Kidney capillary endothelial cell (primary cell): ENCODE measurements around the gene CSRP1.
"Not testable (repeated sequence)": the region's sequence is repeated elsewhere in the genome, so short reads cannot be mapped to it uniquely, and the experiment has no call there.

Source experiments
- DNase-seq: peaks from one replicate; pipeline ENCODE4 v3.0.0-alpha.2; 2018; ENCODE audit warnings: low spot score

The CSRP1 gene

DNA sequence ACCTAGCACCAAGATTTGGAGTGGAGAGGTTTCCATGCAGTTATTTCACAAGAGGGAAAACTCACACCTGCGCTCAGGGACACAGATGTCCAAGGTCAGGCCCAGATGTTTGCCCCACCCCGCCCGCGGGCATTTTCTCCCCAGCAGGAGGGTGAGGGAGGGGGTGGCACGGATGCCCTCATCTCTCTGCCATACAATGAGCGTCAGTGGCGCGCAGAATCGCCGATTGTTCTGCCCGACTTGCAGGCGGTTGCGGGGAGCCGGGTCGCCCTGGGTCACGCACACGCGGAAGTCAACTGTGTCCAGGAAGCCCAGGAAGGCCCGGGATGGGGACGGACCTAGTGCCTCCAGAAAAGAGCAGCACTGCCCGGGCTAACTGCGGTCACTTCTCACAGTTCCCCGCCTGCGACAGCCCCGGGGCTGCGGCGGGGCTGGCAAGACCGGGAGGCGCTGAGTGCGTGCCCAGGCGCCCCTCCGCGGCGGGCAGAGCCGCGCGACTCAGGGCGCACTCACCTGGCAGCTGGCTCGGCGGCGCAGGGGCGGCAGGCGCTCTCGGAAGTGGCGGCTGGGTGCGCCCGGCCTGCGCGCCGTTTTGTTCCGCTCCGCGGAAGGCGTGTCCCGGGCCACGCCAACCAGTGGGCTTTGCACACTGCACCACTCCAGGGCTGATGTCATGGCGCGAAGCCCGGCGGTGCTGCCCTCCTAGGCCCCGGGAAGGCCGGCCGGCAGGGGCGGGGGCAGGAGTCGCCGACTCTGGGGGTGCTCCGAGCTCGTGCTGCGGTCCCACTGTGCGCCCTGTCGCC is at the start of gene CSRP1:
CSRP1 (minus strand) TSS at position 567 of the 803 bp plus-strand sequence. CDS start 10,820 bp downstream, outside the sequence.
- peak; percentile 67 for DNase-seq

DNA sequence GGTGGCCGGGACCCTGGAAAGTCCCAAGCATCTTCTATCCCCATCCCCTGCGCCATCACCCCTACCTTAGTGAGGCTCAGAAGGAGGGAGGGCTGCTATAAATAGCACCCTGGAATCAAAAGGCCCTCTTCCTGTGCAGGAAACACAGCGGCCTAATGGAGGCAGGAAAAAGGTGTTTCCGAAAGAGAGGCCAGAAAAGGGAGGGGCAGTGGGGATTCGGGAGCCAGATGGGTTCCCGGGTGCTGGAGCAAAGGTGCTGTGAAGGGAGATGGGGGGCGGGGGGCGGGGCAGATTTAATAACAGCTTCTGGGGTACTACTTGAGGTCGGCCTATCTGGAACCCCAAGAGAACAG is 48.6 kb upstream of the CSRP1 start:
- DNase-seq, result no peak

DNA sequence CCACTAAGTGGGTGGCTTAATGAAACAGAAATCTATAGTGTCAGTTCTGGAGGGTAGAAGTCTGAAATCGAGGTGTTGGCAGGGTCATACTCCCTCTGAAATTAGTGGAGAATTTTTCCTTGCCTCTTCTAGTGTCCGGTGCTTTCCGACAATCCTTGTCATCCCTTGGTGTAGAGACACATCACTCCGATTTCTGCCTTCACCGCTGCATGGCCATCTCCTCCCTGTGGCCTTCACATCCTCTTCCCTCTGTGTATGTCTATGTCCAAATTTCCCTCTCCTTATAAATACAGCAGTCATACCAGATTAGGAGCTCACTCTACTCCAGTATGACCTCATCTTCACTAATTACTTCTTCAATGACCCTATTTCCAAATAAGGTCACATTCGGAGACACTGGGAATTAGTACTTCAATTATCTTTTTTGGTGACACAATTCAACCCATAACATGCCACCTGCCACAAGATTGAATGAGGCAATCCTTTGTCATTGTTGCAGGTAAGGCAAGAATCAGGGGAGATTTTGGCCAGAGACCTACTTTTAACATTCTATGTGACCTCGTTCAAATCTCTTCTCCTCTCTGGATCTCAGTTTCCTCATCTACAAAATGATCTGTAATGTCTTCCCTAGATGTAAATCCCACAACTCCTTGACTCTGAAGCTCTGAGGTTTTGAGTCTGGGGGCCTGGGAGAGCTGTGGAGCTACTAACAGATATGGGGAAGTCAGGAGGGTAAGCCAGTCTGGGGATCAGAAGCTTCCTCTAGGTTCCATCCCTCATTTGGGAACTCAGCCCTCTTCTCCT is 48.1 kb upstream of the CSRP1 start:
- no peak for DNase-seq

DNA sequence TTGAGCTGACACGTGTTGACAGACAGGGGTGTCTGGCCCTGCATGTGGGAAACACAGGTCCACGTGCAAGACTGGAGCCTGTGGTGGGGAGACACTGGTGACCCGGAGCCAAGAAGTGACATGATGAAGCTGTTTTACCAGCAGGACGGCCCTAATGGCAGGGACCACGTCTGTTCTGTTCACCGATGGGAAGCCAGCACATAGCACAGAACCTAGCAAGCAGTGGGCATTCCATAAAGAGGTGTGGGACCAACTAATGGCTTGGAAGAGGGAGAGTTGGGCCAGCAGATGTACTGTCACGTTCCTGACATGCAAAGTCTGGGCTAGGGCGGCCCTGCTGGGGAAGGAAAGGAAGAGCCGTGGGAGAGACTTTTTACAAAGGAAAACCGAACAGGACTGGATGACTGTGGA is 47.3 kb upstream of the CSRP1 start:
- DNase-seq, result no peak

DNA sequence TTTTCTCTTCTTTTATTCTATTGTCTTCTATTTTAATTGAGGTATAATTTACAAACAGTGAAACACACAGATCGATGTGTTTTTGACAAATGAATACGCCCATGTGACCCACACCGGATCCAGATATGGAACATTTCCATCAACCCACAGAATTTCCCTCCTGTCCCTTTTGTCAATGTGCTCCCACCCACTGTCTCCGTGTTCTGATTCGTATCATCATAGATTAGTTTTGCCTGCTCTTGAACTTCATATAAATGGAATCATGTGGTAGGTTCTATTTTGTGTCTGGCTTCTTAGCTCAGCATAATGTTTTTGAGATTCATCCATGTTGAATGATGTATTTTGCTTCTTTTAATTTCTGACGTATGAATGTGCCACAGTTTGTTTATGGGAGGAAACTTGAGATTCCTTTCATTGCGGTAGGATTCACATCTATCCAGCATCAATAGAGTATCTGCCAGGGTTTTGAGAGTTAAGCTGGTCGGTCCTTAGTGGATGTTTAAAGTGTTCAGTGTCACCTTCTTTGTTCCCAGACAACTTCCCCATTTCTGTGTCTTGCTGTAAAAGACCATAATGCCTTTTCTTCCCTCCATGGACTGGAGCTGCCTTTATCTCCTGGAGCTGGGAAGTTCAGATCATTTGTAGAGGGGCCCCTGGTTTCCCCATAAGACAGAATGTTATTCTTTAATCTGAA is 46.7 kb upstream of the CSRP1 start:
- no peak for DNase-seq

DNA sequence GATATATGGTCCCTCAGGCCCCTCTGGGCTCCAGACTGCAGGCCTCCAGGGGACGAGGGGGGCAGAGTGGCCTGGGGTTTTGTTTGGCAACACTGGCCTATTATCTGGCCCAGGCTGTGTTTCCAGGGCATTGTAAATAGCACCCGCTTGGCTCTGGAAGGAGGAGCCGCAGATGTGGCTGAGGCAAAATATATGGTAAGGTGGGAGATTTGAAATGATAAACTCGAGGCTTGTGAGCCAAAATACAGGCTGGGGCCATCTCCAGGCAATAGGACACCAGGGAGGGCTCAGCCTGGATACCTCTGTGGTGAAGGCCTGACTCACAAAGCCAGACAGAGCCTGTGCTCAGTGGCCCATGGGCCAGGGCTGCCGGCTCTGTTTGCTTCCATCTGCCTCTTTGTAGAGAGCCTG is 46.0 kb upstream of the CSRP1 start:
- no peak for DNase-seq

DNA sequence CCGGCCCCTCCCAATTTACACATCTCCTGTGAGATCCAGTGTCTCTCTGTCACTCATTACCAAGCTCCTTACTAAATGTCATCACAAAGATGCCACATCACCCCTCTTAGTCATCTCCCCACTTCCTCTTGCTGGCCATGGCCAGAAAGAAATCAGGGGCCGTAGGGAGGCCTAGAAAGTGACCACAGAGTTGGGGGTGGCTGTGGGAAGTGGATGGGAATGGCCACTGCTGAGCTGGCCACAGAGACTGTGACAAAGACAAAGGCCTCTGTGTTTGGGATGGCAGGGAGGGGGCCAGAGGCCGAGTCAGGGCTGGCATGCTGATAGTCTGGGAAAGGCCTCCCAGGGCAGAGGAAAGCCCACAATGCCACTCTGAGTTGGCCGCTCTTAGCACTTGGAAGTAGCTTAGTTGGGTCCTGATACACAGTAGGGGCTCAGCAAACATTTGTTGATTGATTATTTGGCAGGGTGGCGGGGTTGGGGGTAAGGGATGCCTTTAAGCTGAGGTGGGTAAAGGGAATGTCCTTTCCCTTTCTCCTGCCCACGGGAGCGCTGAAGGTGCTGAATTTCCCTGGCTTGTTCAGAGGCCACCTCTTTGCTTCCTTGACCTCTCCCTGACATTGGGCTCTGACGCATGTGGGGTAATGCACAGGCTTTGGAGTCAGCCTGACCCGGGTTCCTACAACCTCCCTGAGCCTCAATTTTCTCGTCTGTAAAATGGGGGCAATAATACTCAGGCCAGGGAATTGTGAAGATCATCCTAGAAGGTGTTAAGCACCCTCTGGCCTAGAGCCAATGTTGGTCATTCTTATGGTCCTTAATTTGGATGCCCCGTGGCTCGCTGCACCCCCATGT is 45.2 kb upstream of the CSRP1 start:
- peak; percentile 88 for DNase-seq

DNA sequence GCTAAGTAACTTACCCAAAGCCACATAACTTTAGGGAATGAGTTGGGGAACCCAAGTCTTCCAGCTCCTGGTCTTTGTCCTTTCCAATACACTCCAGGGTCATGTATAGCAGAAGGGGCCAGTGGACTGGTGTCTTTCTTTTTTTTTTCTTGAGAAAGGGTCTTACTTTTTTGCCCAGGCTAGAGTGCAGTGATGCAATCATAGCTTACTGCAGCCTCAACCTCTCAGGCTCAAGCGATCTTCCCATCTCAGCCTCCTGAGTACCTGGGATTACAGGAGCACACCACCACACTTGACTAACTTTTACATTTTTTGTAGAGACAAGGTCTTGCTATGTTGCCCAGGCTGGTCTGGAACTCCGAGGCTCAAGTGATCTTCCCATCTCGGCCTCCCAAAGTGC is 44.2 kb upstream of the CSRP1 start:
- DNase-seq, result no peak

DNA sequence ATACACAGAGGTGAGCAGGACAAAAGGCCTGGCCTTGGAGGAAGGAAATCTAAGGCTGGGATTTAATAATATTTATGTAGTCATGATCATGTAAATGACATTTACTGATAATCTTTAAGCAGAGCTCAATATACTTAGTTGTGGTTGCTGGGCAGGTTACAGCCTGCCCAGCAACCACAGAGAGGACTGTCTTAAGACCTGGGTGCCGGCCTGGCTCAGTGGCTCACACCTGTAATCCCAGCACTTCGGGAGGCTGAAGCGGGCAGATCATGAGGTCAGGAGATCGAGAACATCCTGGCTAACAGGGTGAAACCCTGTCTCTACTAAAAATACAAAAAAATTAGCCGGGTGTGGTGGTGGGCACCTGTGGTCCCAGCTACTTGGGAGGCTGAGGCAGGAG is 42.6 kb upstream of the CSRP1 start:
- not testable (repeated sequence) for DNase-seq

DNA sequence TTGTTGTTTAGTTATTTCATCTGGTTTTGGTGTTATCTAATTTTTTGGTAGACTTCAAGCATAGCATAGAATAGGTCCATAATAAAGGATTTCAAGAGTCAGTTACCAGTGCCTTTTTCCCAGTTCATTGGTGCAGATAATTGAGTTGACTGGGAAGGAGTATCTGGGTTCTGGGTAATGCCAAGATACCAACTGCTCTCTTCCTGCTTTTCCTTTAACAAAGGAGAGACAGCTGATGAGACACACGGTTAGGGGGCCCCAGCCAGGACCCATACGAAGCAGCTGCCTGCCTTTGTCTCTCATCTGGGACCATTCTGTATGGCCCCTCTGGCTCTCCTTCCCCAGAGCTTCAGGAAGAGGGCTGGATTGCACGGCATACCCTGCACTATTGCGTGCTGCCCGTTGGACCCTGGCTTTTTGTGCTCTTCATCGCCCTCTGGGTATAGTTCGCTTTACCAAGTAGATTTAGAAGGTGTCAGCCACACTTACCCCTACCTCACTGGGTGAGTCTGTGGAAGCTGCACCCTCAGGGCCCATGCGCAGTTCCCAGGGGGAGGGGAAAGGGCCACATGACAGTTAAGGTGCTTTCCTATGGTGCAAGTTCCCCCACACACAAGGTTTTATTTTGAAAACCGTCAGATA is 39.0 kb upstream of the CSRP1 start:
- DNase-seq, result no peak

DNA sequence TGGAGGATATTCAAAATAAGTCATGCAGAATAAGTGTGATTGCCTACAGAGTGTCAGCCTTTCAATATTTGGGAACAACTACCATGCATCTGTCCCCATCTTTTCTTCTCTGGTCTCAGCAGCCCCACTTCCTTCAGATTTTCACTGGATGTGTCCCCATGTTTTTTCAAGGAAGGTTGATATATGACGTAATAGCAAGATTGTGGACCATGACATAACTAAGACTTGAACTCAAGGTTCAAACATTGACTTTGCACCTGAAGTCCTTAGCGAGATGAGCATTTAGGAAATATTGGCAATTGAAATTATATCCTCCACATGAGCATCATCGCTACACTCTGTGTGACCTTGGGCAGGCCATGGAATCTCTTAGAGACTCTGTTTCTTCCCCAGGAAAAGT is 37.8 kb upstream of the CSRP1 start:
- DNase-seq, result no peak

DNA sequence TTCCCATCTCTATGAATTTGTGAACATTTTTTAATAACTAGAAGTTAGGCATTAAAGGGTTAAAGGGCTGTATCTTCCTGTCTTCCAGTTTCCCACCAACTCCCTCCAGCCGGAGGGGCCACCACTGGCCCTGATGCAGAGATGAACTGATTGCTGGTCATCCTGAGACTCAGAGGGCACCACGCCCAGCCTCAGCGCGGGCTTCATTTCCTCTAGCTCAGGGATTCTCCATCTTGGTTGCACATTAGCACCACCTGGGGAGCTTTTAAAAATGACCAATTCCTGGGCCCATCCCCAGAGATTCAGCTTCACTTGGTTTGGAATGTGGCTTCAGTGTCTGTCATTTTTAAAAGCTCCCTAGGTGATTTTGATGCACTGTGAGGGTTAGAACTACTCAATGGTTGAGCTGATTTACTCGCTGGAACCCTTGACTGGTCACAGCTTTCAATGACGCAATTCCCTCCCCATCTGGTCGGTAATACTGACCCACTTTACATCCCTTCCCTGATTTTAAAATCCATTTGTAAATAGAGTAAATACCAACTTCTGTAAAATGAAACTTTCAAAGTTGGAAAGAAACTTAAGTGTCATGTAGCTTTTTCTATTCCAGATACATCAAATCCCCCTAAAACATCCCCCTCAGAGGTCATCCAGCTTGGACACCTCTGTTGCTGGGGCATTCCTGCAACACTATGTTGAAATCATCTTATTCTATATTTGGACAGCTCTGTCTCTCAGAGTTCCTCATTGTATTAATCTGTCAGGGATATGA is 37.1 kb upstream of the CSRP1 start:
- no peak for DNase-seq

DNA sequence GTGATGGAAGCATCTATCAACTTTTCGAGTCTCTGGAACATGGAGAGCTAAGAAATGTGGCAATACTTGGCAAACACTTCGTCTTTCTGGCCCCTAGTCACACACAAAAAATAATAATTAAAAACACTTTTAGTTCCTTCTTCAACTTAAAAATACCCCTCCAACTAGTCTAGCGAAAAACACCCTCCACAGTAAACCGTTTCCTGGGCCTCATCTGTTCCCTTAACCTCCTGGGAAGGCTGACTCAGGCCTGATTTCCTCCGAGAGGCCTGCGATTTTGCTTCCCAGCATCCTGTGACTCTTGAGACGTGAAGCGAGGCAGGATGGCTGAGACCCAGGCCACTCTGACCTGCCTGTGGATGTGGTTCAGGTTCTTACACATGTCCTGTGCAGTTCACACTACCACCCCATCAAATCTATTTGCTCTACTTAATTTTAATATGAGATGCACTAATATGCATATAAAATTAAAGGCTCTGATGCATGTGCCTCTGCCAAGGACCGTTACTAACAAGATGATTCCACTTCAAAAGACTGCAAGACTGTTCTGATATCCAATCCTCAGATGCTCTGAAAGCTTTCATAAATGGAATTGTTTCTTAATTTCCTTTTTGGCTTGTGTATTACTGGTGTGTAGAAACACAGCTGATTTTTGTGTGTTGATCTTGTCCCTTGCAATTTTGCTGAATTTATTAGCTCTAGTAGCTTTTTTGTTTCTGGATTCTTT is 35.5 kb upstream of the CSRP1 start:
- peak; percentile 83 for DNase-seq

DNA sequence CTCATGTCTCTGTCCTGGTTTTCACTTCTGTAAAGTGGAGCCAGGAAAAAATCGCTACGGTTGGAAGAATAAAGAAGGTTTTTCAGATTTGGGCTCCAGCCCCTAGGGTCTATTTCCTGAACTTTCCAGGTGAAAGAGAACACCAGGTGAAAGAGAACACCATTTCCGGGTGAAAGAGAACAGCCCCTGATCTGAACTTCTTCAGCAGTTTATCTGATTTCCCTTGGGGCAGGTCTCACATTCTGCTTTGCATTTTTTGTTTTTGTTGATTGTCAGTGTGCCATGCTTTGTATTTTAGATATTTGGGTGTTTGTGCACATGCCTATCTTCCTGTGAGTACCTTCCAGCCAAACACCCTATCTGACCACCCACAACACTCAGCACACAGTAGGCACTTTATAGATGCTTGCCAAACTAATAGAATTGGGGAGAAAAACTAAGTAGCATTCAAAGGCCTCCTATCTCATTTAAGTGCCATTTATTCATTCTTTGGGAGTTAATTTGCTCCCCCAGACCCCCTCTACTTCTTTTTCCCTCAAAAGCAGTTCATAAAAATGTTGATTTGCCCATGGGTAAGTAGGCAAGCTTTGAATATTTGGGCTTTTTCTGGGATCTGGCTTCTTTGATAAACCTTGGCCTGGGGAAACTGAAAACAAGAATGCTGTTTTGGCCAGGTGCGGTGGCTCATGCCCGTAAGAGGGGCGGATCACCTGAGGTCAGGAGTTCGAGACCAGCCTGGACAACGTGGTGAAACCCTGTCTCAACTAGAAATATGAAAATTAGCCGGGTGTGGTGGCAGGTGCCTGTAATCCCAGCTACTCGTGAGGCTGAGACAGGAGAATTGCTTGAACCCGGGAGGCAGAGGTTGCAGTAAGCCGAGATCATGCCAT is 34.2 kb upstream of the CSRP1 start:
- DNase-seq, result no peak

DNA sequence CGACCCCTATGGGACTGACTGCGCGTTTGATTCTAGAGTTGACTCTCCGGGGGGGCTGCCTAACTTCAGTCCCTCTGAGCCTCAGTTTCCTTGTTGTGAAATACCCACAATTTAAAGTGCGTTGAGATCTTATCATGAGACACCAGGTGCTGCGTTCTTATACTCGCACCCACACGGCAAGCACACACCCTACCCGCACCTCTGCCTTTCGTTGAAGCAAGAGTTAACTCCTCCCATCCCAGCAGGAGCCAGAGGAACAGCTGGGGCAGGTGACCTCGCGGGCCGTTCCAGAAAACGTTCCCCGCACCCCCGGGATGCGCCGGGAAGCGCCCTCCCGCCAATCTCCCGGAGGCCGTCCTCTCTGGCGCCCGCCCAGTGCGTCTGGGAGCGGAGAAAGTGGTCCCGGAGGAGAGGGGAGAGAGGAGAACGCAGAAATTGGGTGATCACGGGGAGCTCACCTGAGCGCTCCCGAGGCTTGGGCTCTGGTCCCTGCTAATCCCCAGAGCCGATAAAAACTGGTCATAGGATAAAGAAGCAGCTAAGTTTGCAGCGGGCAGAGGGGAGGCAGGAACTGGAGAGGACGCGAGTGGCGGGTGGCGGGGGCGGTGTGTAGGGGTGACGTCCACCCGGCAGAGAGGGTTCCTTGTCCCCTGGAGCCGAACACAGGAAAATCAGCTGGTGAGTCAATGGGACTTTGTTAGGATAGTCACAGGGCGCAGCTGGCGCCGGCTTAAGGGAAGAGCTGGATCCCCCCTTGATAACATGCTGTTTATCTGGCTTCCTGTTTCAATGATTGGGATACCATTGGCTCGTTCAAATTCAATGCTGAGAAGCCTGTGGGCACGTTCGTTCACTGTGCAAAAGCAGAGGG is 32.9 kb upstream of the CSRP1 start:
- peak; percentile 96 for DNase-seq

DNA sequence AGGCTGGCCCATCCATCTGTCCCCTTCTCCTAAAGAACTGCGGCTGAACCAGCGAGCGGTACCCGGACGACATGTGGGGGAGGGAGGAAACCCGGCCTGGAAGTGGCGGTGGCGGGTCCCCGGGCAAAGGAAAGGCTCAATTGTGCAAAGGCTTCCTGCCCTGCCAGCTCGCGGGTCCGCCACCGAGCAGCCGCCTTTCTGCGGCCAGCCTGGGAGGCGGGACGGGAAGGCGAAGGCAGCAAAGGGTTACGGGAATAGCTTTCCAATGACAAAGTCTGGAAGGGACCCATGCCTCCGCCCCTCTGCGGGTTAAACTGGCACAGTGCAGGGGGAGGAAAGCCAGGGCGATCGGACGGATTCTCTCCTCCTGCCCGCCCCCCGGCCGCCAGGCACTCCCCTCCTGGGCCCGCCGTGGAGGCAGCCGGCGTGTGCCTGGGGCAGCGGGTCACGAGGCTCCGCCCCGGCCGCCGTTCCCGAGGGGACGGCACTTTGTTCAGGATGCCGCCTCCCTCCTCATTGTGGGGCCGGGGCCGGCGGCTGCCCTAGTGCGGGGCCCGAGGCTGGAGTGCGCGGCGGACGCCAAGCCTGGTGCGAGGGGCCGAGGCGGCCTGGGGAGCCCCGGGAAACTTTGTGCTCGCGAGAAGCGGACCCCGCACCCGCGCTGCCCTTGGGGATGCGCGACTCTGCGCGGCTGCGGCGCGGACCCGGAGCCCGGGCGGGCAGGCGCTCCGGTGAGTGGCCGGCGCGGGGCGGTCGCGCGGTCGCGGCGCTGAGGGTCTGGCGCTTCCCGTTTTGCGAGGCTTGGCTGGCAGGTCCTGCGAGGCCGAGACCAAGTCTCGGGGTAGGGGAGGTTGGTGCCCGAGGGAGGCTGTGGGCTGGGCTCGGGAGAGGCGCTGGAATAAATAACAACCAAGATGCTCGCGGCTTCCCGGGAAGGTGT is 32.0 kb upstream of the CSRP1 start, which contains the start of gene NAV1:
NAV1 (plus strand) TSS at position 516 of the 940 bp plus-strand sequence. CDS start 83,758 bp downstream, outside the sequence.
- DNase-seq, result peak; percentile 92
